ENCODE results near the gene BST1. TPM values are rescaled to one million over a fixed set of nuclear protein-coding genes. Genes with fewer than 3 reads are reported as not detected.

The BST1 gene, protein sequence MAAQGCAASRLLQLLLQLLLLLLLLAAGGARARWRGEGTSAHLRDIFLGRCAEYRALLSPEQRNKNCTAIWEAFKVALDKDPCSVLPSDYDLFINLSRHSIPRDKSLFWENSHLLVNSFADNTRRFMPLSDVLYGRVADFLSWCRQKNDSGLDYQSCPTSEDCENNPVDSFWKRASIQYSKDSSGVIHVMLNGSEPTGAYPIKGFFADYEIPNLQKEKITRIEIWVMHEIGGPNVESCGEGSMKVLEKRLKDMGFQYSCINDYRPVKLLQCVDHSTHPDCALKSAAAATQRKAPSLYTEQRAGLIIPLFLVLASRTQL
- total RNA-seq: under 1 TPM; 0.74 to 0.96 TPM

DNA sequence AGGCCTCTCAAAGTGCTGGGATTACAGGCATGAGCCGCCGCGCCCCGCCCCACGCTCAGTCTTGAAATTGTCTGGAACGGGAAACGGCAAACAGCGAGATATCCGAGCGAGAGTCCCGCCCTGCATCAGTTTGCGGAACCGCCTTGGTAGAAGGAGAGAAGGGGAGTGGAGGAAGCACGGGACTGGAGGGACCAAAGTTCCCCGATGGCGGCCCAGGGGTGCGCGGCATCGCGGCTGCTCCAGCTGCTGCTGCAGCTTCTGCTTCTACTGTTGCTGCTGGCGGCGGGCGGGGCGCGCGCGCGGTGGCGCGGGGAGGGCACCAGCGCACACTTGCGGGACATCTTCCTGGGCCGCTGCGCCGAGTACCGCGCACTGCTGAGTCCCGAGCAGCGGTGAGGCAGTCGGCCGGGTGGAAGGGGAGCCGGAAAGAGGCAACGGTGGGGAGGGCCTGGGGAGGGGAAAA lies at the start of gene BST1:
Gene BST1 (plus strand): TSS at position 125 of the 463 bp plus-strand sequence. CDS start 80 bp downstream, at position 205.
- H3K27ac Mint-ChIP-seq: no peak within 1 kb of the TSS
- H3K27me3 Mint-ChIP-seq (ENCODE audit: low read depth): peaks cover 15% of the 10 kb centered on the region
- CTCF ChIA-PET: interaction anchor here (1.2 to 1.6 kb wide), 2 partner anchors 9 to 224 kb away, joined by 3 read pairs; no protein-coding TSS in a partner anchor
- no peaks in the 10 kb centered on the region for H3K9me3 Mint-ChIP-seq
- peaks cover 12% of the 10 kb centered on the region for H3K4me1 Mint-ChIP-seq (ENCODE audit: low read depth)
- H3K36me3 Mint-ChIP-seq (ENCODE audit: low read depth): no peaks in the 10 kb centered on the region
- intact Hi-C loops (cut with micrococcal nuclease): loop anchor here (1.0 to 2.0 kb wide), 3 partner anchors 21 to 76 kb away; partner anchors contain the start of genes CD38 and FBXL5
- DNase-seq: peak; percentile 80
- H3K4me3 Mint-ChIP-seq: peak within 1 kb of the TSS; percentile 82

DNA sequence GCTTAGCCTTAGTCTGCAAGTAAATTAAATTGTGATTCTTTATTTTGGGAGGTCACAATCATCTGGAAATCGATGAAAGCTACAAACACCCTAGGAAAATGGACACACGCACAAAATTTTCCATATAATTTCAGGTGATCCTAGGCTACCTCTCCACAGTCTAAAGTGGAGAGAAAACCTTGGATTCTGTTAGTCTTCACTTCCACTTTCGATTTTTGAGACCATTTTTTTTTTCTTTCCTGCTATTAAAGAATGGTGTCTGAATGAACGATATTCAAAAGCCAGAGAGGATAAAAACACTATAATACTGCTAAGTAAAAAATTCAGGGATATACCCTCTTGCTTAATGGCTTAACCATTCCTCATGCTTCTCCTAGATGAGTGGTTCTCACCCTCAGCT lies 49.4 kb upstream of the BST1 start:
- DNase-seq: no peak
- peak overlapping the region; percentile 96 for H3K27ac Mint-ChIP-seq
- H3K9me3 Mint-ChIP-seq: no peaks in the 10 kb centered on the region
- intact Hi-C loops (cut with micrococcal nuclease): loop anchor here (5.0 to 10.0 kb wide), 4 partner anchors 401 to 1999 kb away; no protein-coding TSS in a partner anchor
- H3K4me3 Mint-ChIP-seq: peak overlapping the region; percentile 99
- H3K4me1 Mint-ChIP-seq (ENCODE audit: low read depth): peaks cover 70% of the 10 kb centered on the region
- H3K36me3 Mint-ChIP-seq (ENCODE audit: low read depth): peaks cover 3% of the 10 kb centered on the region
- CTCF ChIA-PET: interaction anchor here (0.7 to 1.6 kb wide), 6 partner anchors 8 to 401 kb away, joined by 3 to 4 read pairs (median 3); no protein-coding TSS in a partner anchor
- no peaks in the 10 kb centered on the region for H3K27me3 Mint-ChIP-seq (ENCODE audit: low read depth)

DNA sequence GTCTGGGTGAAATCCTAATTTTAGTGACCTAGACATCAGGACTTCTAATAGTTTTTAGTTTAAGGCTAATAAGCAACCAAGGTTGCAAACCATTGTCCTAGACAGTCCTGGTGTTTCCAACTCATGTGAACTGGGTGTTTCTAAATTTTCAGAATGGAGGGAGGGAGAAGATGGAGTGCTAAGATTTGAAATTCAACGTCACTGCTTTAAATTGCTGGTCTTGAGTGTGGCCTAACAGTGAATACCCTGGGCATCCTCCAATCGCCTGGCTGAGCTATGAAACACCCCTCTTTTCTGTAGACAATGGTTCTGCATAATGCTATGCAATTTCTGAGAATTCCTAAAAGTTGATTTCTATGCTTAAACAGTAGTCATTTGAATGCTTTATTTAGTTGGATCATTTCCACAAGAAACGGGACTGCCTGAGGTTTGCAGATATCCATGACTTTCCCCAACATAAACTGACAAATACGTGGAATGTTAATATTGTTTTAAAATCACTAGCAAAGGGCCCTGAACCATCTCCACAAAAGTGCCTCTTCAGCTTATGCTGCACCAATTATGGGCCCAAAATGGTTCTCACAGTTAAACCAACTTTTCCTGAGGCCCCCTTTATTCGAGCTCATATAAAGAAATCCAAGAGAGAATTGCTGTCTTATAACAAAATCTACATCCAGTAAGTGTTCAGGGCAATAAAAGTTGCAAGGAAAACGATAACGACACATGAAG lies 48.8 kb upstream of the BST1 start:
- DNase-seq: peak; percentile 15
- peak overlapping the region; percentile 99 for H3K4me3 Mint-ChIP-seq
- no peaks in the 10 kb centered on the region for H3K27me3 Mint-ChIP-seq (ENCODE audit: low read depth)
- H3K9me3 Mint-ChIP-seq: no peaks in the 10 kb centered on the region
- H3K27ac Mint-ChIP-seq: peak overlapping the region; percentile 96
- peaks cover 3% of the 10 kb centered on the region for H3K36me3 Mint-ChIP-seq (ENCODE audit: low read depth)
- H3K4me1 Mint-ChIP-seq (ENCODE audit: low read depth): peaks cover 67% of the 10 kb centered on the region
- CTCF ChIA-PET: interaction anchor here (0.7 to 1.6 kb wide), 8 partner anchors 9 to 193 kb away, joined by 3 to 4 read pairs (median 3); no protein-coding TSS in a partner anchor
- intact Hi-C loops (cut with micrococcal nuclease): loop anchor here (2.0 to 10.0 kb wide), 6 partner anchors 117 to 1999 kb away; no protein-coding TSS in a partner anchor

DNA sequence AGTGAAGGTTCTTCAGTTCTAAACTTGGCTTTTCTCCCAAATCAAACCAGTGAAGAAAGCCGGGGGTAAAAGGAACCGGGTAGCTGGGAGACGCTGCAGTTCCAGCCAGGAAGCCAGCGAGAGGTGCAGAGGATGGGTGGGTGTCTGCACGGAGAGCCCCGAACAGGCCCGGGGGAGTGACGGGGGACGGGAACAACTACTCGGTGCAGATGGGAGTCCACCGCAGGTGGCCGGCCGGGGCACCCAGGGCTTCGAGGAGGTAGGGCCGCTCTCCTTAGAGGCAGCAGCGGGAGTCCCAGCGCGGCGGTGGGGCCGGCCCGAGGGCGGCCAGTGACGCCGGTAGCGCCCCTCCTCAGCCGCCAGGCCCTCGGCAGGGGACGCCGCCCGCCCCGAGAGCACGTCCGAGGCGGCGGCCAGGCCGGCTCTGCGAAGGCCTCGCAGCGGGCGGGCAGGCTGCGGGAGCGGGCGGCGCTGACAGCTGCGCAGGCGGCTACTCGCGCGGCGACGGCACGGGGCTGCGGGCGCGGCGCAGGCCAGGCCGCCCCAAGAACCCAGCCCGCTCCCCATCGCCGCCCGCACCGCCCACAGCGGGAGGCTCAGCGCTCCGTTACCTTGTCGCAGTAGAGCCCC lies 48.2 kb upstream of the BST1 start:
- peaks cover 3% of the 10 kb centered on the region for H3K36me3 Mint-ChIP-seq (ENCODE audit: low read depth)
- H3K4me3 Mint-ChIP-seq: peak overlapping the region; percentile 99
- peak; percentile 44 for DNase-seq
- H3K4me1 Mint-ChIP-seq (ENCODE audit: low read depth): peaks cover 67% of the 10 kb centered on the region
- CTCF ChIA-PET: interaction anchor here (0.7 to 1.6 kb wide), 5 partner anchors 12 to 194 kb away, joined by 3 to 6 read pairs (median 3); no protein-coding TSS in a partner anchor
- intact Hi-C loops (cut with micrococcal nuclease): loop anchor here (1.0 to 10.0 kb wide), 14 partner anchors 27 to 2000 kb away; partner anchors contain the start of genes BST1, CD38, CPEB2 and FAM200B
- H3K27me3 Mint-ChIP-seq (ENCODE audit: low read depth): no peaks in the 10 kb centered on the region
- H3K9me3 Mint-ChIP-seq: no peaks in the 10 kb centered on the region
- H3K27ac Mint-ChIP-seq: peak overlapping the region; percentile 96

DNA sequence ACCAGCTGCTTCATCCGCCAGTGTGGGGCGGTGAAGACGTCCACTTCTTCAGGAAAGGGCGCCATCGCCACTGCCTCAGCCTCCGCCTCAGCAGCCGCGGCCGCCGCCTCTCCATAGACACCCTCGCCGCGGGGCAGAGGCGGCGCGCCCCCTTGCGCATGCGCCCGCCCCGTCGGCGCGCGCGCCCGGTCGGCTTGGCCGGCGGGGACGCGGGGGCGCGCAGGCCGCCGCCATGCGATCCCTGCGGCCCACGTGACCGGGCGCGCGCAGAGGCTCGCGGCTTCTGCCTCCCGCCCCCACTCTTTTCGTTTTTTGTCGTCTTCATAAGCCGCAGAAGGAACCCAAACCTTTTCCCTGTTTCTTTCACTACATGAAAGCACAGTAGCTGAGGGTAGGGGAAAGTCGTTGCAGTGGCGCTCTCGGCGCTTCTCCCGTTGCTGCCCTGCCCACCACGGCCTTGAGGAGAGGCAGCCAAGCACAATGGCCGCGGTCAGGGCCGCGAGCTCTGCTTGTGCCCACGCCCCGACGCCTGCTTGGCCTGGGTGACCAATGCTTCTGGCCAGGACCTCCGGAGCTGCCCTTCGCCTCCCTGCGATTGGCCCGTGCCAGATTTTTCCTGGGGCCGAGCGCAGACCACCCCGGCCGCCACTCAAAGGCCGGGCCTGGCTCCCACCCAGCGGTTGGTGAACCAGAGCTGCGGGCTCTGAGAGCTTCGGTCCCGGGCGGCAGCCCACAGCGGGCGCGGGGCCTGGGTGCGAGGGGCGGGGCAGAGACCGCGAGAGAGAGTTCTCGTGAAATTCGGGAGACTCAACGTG lies 47.4 kb upstream of the BST1 start, which contains the start of gene FBXL5:
Gene FBXL5 (minus strand): TSS at position 135 of the 815 bp plus-strand sequence. CDS start 70 bp downstream, at position 65.
- CTCF ChIA-PET: interaction anchor here (0.7 to 1.6 kb wide), 3 partner anchors 30 to 197 kb away, joined by 3 to 6 read pairs (median 3); no protein-coding TSS in a partner anchor
- intact Hi-C loops (cut with micrococcal nuclease): loop anchor here (1.0 to 10.0 kb wide), 12 partner anchors 26 to 2001 kb away; partner anchors contain the start of genes BST1, CD38, CPEB2 and FAM200B
- Mint-ChIP-seq H3K27me3 (ENCODE audit: low read depth) (no peaks in the 10 kb centered on the region), H3K36me3 (ENCODE audit: low read depth) (peaks cover 3% of the 10 kb centered on the region), H3K4me3 (peak within 1 kb of the TSS; percentile 99), H3K9me3 (no peaks in the 10 kb centered on the region), H3K27ac (peak within 1 kb of the TSS; percentile 96), H3K4me1 (ENCODE audit: low read depth) (peaks cover 68% of the 10 kb centered on the region)
- DNase-seq: peak; percentile 79

DNA sequence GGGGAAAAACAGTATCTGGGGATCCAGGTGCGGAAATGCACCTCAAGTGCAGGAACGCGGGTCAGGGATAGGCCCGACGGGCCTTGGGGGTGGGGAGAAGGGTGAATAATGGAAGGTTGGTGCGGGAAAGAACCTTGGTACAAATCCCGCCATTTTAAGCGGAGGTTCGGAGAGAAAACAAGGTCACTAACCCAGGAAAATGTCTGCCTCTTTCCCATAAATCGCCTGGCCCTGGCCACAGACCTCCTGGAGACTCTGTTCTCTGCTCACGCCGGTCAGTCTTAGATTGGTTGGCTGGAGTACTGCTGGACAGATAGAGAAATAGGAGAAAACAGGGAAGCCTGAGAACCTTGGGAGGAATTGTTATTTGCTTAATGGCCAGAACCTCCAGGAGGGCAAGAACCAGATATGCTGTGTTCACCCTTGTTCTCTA lies 46.8 kb upstream of the BST1 start:
- Mint-ChIP-seq H3K4me1 (ENCODE audit: low read depth) (peaks cover 69% of the 10 kb centered on the region), H3K27ac (peak overlapping the region; percentile 95), H3K9me3 (no peaks in the 10 kb centered on the region), H3K36me3 (ENCODE audit: low read depth) (peaks cover 3% of the 10 kb centered on the region), H3K27me3 (ENCODE audit: low read depth) (no peaks in the 10 kb centered on the region), H3K4me3 (peak overlapping the region; percentile 91)
- intact Hi-C loops (cut with micrococcal nuclease): loop anchor here (5.0 to 10.0 kb wide), 3 partner anchors 561 to 2001 kb away; no protein-coding TSS in a partner anchor
- CTCF ChIA-PET: interaction anchor here (0.7 to 1.6 kb wide), 3 partner anchors 30 to 198 kb away, joined by 3 to 6 read pairs (median 3); no protein-coding TSS in a partner anchor
- peak; percentile 20 for DNase-seq

DNA sequence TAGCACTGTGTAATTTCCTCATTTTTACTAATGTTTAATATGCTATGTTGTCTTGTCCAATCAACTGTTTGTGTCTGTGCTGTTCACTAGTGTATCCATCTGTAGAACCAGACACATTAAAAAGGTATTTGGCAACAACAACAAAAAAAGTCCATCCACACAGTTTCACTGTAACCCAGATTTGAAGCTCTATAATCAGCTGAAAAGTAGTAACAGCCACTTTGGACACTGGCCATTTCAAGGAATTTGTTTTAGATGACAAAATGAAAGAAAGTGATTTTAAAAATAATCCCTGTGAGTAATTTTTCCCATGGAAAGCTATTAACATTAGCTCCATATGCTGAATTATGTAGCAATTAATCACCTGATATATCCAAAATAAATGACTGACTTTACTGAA lies 45.5 kb upstream of the BST1 start:
- DNase-seq: no peak
- H3K9me3 Mint-ChIP-seq: no peaks in the 10 kb centered on the region
- no peak overlapping the region for H3K27ac Mint-ChIP-seq
- no peaks in the 10 kb centered on the region for H3K27me3 Mint-ChIP-seq (ENCODE audit: low read depth)
- peaks cover 3% of the 10 kb centered on the region for H3K36me3 Mint-ChIP-seq (ENCODE audit: low read depth)
- H3K4me1 Mint-ChIP-seq (ENCODE audit: low read depth): peaks cover 65% of the 10 kb centered on the region
- CTCF ChIA-PET: interaction anchor here (0.5 to 0.7 kb wide), 2 partner anchors 261 to 424 kb away, joined by 3 read pairs; no protein-coding TSS in a partner anchor
- intact Hi-C loops (cut with micrococcal nuclease): loop anchor here (5.0 to 10.0 kb wide), 3 partner anchors 560 to 2003 kb away; no protein-coding TSS in a partner anchor
- no peak overlapping the region for H3K4me3 Mint-ChIP-seq

DNA sequence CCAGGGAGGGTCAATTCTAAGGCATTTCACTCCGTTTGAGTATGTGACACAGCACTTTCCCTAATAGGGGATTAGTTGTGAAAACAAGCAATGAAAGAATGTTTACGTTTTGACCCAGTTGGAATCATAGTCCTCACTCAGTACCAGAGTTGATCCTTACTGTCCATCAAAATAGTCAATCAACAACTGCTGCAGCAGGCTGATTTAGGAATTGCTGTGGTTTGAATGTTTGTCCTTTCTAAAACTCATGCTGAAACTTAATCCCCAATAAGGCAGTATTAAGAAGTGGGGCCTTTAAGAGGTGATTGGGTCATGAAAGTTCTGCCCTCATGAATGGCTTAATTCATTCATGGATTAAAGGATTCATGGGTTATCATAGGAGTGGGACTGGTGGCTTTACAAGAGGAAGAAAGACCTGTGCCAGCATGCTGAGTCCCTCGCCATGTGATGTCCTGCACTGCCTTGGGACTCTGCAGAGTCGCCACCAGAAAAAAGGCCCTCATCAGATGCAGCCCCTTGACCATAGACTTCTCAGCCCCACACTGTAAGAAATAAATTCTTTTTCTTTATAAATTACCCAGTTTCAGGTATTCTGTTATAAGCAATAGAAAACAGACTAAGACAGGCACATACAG lies 44.6 kb upstream of the BST1 start:
- intact Hi-C loops (cut with micrococcal nuclease): loop anchor here (5.0 to 10.0 kb wide), 3 partner anchors 559 to 2003 kb away; no protein-coding TSS in a partner anchor
- H3K4me1 Mint-ChIP-seq (ENCODE audit: low read depth): peaks cover 57% of the 10 kb centered on the region
- H3K4me3 Mint-ChIP-seq: no peak overlapping the region
- H3K9me3 Mint-ChIP-seq: no peaks in the 10 kb centered on the region
- no peak overlapping the region for H3K27ac Mint-ChIP-seq
- peaks cover 3% of the 10 kb centered on the region for H3K36me3 Mint-ChIP-seq (ENCODE audit: low read depth)
- no peaks in the 10 kb centered on the region for H3K27me3 Mint-ChIP-seq (ENCODE audit: low read depth)
- no peak for DNase-seq
- CTCF ChIA-PET: interaction anchor here (0.5 kb wide), 1 partner anchor 262 kb away, joined by 3 read pairs; no protein-coding TSS in a partner anchor

DNA sequence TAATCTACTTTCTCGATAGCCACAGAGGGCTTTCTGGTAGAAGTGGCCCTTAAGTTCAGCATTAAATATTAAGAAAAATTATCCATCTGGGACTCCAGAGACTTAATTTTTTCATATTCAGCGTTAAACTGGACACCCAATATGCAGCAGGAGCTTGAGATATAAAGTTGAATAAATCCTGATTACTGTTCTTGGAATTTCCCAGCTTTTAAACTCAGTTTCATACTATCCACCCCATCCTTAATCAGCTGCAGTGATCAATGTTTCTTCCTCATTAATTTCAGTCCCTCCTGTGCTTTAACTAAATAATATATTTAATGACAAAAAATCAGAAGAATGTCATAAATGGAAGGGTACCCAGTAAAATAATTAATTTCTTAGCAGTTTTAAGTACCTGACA lies 44.1 kb upstream of the BST1 start:
- CTCF ChIA-PET: interaction anchor here (1.2 kb wide), 1 partner anchor 96 kb away, joined by 3 read pairs; no protein-coding TSS in a partner anchor
- H3K36me3 Mint-ChIP-seq (ENCODE audit: low read depth): peaks cover 3% of the 10 kb centered on the region

More for the DNA sequence above, 44.1 kb upstream of the BST1 start:
- H3K27me3 Mint-ChIP-seq (ENCODE audit: low read depth): no peaks in the 10 kb centered on the region
- H3K4me1 Mint-ChIP-seq (ENCODE audit: low read depth): peaks cover 54% of the 10 kb centered on the region
- H3K9me3 Mint-ChIP-seq: no peaks in the 10 kb centered on the region
- H3K4me3 Mint-ChIP-seq: no peak overlapping the region
- DNase-seq: no peak
- intact Hi-C loops (cut with micrococcal nuclease): loop anchor here (1.0 to 10.0 kb wide), 5 partner anchors 23 to 2004 kb away; partner anchors contain the start of gene FAM200B
- no peak overlapping the region for H3K27ac Mint-ChIP-seq
